ENCODE data around the gene PPP1R10. TPM values are rescaled to one million over a fixed set of nuclear protein-coding genes. Genes with fewer than 3 reads are reported as not detected.

PPP1R10 gene
- total and polyA plus RNA-seq, 5 donors from 2014 or later: 18.0 to 164 (median 20.8) TPM

- Mint-ChIP-seq H3K27ac (peak overlapping the region in 2 of 3 donors; percentile 28 to 51), H3K27me3 (no peaks in the 10 kb centered on the region), H3K9me3 (no peaks in the 10 kb centered on the region), H3K4me3 (no peak overlapping the region), H3K4me1 (peaks cover 0 to 5% (median 0%) of the 10 kb centered on the region in 4 donors), H3K36me3 (peaks cover 48% of the 10 kb centered on the region)
- no peaks in the 10 kb centered on the region for H3K4me1 ChIP-seq (ENCODE audit: control insufficient read depth, insufficient read depth, low read length, poor library complexity, severe bottlenecking)
- no peaks in the 10 kb centered on the region for H3K9me3 ChIP-seq (ENCODE audit: control insufficient read depth in 2 of 2, low read length in 2 of 2)
- DNase-seq (no peak), ATAC-seq (ENCODE audit: low read depth in 2 of 2) (no peak)
- peaks cover 83% of the 10 kb centered on the region for H3K36me3 ChIP-seq (ENCODE audit: control insufficient read depth, insufficient read depth, low read length)
- H3K27me3 ChIP-seq (ENCODE audit: control insufficient read depth, insufficient read depth, low read length): no peaks in the 10 kb centered on the region
- no peak overlapping the region for H3K4me3 ChIP-seq (ENCODE audit: low read depth, low read length)
- no peak overlapping the region for H3K27ac ChIP-seq (ENCODE audit: insufficient read depth, low read length, poor library complexity, severe bottlenecking)
These were observed 38.0 kb upstream of the PPP1R10 start for GRCh38 chr6:30654798-30655742.

DNA sequence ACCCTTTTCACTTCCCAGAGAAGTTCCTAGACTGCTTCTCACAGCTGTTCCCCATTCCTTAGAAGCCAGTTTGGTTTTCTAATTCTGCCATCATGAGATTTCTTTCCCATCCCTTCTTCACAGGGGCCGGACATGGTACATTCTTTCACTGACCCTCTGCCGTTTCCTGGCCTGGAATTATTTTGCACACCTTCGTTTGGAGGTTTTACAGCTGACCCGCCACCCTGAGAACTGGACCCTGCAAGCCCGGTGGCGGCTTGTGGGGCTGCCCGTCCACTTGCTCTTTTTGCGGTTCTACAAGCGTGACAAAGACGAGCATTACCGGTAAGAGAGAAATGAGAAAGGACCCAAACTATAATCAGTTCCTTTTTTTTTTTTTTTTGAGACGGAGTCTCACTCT lies 34.1 kb upstream of the PPP1R10 start:
- Mint-ChIP-seq H3K4me3 (peak overlapping the region in 1 of 4 donors; percentile 72), H3K27ac (no peak overlapping the region), H3K27me3 (no peaks in the 10 kb centered on the region), H3K4me1 (peaks cover 6 to 16% (median 11%) of the 10 kb centered on the region in 4 donors), H3K9me3 (no peaks in the 10 kb centered on the region), H3K36me3 (peaks cover 26% of the 10 kb centered on the region)
- ATAC-seq (ENCODE audit: low read depth in 2 of 2) (no peak), DNase-seq (no peak)
- no peaks in the 10 kb centered on the region for H3K27me3 ChIP-seq (ENCODE audit: control insufficient read depth, insufficient read depth, low read length)
- no peak overlapping the region for H3K4me3 ChIP-seq (ENCODE audit: low read depth, low read length)
- H3K36me3 ChIP-seq (ENCODE audit: control insufficient read depth, insufficient read depth, low read length): peaks cover 51% of the 10 kb centered on the region
- H3K27ac ChIP-seq (ENCODE audit: insufficient read depth, low read length, poor library complexity, severe bottlenecking): no peak overlapping the region
- no peaks in the 10 kb centered on the region for H3K9me3 ChIP-seq (ENCODE audit: control insufficient read depth in 2 of 2, low read length in 2 of 2)
- H3K4me1 ChIP-seq (ENCODE audit: control insufficient read depth, insufficient read depth, low read length, poor library complexity, severe bottlenecking): peaks cover 13% of the 10 kb centered on the region

DNA sequence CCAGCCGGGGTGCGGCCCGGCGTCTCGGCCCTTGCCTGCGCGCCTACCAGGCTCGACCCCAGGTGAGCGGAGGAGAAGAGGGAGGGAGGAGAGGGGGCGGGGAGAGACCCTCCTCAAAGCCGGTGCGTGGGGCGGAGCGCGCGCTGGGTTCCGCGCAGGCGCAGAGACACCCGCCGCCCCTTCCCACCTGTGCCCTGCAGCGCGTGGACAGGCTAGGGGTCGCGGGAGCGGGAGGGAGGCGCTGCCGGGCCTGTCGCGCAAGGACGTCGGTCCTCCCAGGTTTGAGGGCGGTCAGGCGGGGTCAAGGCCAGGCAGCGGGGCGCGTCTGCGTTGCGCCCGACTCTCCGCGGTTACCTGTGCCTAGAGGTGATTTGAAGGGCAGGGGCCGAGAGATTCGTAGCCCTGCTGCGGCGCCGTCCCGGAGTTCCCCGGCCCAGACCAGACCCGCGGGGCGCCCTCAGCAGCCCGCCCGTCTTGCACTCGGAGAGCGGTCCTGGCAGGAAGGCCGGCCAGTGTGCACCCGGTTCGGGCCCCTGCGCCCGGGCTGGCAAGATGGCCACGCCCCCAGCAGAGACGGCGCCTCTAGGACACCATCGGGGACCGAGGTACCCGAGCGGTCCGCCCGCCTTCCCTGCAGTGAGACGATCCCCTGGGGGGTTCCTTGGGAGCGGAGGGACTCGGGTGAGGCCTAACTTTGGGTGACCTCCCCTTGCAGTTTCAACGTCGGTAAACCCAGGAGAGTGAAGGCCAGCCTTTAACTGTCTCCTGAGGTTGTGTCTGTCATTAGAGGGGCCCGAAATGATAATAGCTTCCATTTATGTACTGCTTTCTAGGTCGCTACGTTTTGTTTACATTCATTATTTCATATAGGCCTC lies 30.4 kb upstream of the PPP1R10 start:
- H3K36me3 ChIP-seq (ENCODE audit: control insufficient read depth, insufficient read depth, low read length): peaks cover 16% of the 10 kb centered on the region
- peak in 2 of 3 donors; percentile 58 to 79 for DNase-seq
- H3K27me3 Mint-ChIP-seq: no peaks in the 10 kb centered on the region
- H3K9me3 Mint-ChIP-seq: no peaks in the 10 kb centered on the region
- no peaks in the 10 kb centered on the region for H3K27me3 ChIP-seq (ENCODE audit: control insufficient read depth, insufficient read depth, low read length)
- peaks cover 12 to 27% (median 19%) of the 10 kb centered on the region in 4 donors for H3K4me1 Mint-ChIP-seq
- peaks cover 13% of the 10 kb centered on the region for H3K4me1 ChIP-seq (ENCODE audit: control insufficient read depth, insufficient read depth, low read length, poor library complexity, severe bottlenecking)
- peak overlapping the region; percentile 92 for H3K27ac ChIP-seq (ENCODE audit: insufficient read depth, low read length, poor library complexity, severe bottlenecking)
- peak; percentile 67 to 68 for ATAC-seq (ENCODE audit: low read depth in 2 of 2)
- H3K36me3 Mint-ChIP-seq: peaks cover 17% of the 10 kb centered on the region
- peak overlapping the region; percentile 85 to 91 (median 90) for H3K4me3 Mint-ChIP-seq
- peak overlapping the region; percentile 89 to 92 (median 91) for H3K27ac Mint-ChIP-seq
- H3K9me3 ChIP-seq (ENCODE audit: control insufficient read depth in 2 of 2, low read length in 2 of 2): no peaks in the 10 kb centered on the region
- H3K4me3 ChIP-seq (ENCODE audit: low read depth, low read length): peak overlapping the region; percentile 85

- Mint-ChIP-seq H3K9me3 (no peaks in the 10 kb centered on the region), H3K36me3 (peaks cover 17% of the 10 kb centered on the region), H3K27ac (peak within 1 kb of the TSS; percentile 89 to 92 (median 91)), H3K27me3 (no peaks in the 10 kb centered on the region), H3K4me1 (peaks cover 12 to 30% (median 19%) of the 10 kb centered on the region in 4 donors), H3K4me3 (peak within 1 kb of the TSS; percentile 85 to 91 (median 90))
- Histone ChIP-seq H3K4me3 (ENCODE audit: low read depth, low read length) (peak within 1 kb of the TSS; percentile 85), H3K4me1 (ENCODE audit: control insufficient read depth, insufficient read depth, low read length, poor library complexity, severe bottlenecking) (peaks cover 13% of the 10 kb centered on the region), H3K9me3 (ENCODE audit: control insufficient read depth in 2 of 2, low read length in 2 of 2) (no peaks in the 10 kb centered on the region), H3K36me3 (ENCODE audit: control insufficient read depth, insufficient read depth, low read length) (peaks cover 8% of the 10 kb centered on the region), H3K27ac (ENCODE audit: insufficient read depth, low read length, poor library complexity, severe bottlenecking) (peak within 1 kb of the TSS; percentile 92), H3K27me3 (ENCODE audit: control insufficient read depth, insufficient read depth, low read length) (no peaks in the 10 kb centered on the region)
- DNase-seq (peak; percentile 89 to 96 (median 93)), ATAC-seq (ENCODE audit: low read depth in 2 of 2) (peak; percentile 75 to 77)
These were observed 29.6 kb upstream of the PPP1R10 start, which contains the start of gene C6orf136 for GRCh38 chr6:30646450-30647241. C6orf136 (plus strand) TSS chr6:30647133; CDS start chr6:30647232, 99 bp downstream.

GRCh38 chr6:30645989-30646388 lies 28.9 kb upstream of the PPP1R10 start:
- H3K27me3 ChIP-seq (ENCODE audit: control insufficient read depth, insufficient read depth, low read length): no peaks in the 10 kb centered on the region
- no peaks in the 10 kb centered on the region for H3K9me3 ChIP-seq (ENCODE audit: control insufficient read depth in 2 of 2, low read length in 2 of 2)
- H3K4me1 ChIP-seq (ENCODE audit: control insufficient read depth, insufficient read depth, low read length, poor library complexity, severe bottlenecking): peaks cover 13% of the 10 kb centered on the region
- H3K27ac Mint-ChIP-seq: peak overlapping the region in 2 of 3 donors; percentile 49 to 89
- no peaks in the 10 kb centered on the region for H3K27me3 Mint-ChIP-seq
- no peak for ATAC-seq (ENCODE audit: low read depth in 2 of 2)
- no peak for DNase-seq
- peaks cover 12 to 32% (median 20%) of the 10 kb centered on the region in 4 donors for H3K4me1 Mint-ChIP-seq
- H3K4me3 ChIP-seq (ENCODE audit: low read depth, low read length): no peak overlapping the region
- H3K4me3 Mint-ChIP-seq: peak overlapping the region in 3 of 4 donors; percentile 89 to 91 (median 90)
- peaks cover 3% of the 10 kb centered on the region for H3K36me3 ChIP-seq (ENCODE audit: control insufficient read depth, insufficient read depth, low read length)
- peaks cover 16% of the 10 kb centered on the region for H3K36me3 Mint-ChIP-seq
- peak overlapping the region; percentile 92 for H3K27ac ChIP-seq (ENCODE audit: insufficient read depth, low read length, poor library complexity, severe bottlenecking)
- H3K9me3 Mint-ChIP-seq: no peaks in the 10 kb centered on the region

GRCh38 chr6:30644769-30645168 lies 27.7 kb upstream of the PPP1R10 start:
- Mint-ChIP-seq H3K36me3 (peaks cover 17% of the 10 kb centered on the region), H3K4me3 (peak overlapping the region in 2 of 4 donors; percentile 3 to 11), H3K27ac (peak overlapping the region in 1 of 3 donors; percentile 64), H3K4me1 (peaks cover 12 to 37% (median 20%) of the 10 kb centered on the region in 4 donors), H3K27me3 (no peaks in the 10 kb centered on the region), H3K9me3 (no peaks in the 10 kb centered on the region)
- DNase-seq (no peak), ATAC-seq (ENCODE audit: low read depth in 2 of 2) (no peak)
- Histone ChIP-seq H3K27ac (ENCODE audit: insufficient read depth, low read length, poor library complexity, severe bottlenecking) (no peak overlapping the region), H3K4me3 (ENCODE audit: low read depth, low read length) (no peak overlapping the region), H3K27me3 (ENCODE audit: control insufficient read depth, insufficient read depth, low read length) (no peaks in the 10 kb centered on the region), H3K36me3 (ENCODE audit: control insufficient read depth, insufficient read depth, low read length) (peaks cover 3% of the 10 kb centered on the region), H3K4me1 (ENCODE audit: control insufficient read depth, insufficient read depth, low read length, poor library complexity, severe bottlenecking) (peaks cover 13% of the 10 kb centered on the region), H3K9me3 (ENCODE audit: control insufficient read depth in 2 of 2, low read length in 2 of 2) (no peaks in the 10 kb centered on the region)

DNA sequence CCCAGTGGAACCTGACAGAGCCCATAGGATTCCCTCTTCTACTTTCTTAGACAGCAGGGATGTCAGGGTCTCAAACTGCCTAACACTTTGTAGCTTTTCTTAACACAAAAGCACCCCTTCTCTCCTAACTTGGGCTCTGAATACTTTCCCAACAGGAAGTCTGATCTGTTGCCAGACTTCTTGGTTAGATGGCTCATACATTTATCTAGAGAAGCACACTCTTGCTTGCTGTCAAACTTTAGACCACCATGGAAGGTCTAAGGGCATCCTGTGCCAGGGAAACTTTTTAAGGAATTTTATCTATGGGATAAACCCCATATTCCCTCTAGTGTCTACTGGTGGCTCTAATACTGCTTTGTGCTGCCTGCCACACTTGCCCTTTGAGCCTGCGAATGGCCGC lies 26.6 kb upstream of the PPP1R10 start:
- no peaks in the 10 kb centered on the region for H3K27me3 Mint-ChIP-seq
- no peak overlapping the region for H3K27ac ChIP-seq (ENCODE audit: insufficient read depth, low read length, poor library complexity, severe bottlenecking)
- H3K9me3 ChIP-seq (ENCODE audit: control insufficient read depth in 2 of 2, low read length in 2 of 2): no peaks in the 10 kb centered on the region
- H3K4me3 Mint-ChIP-seq: no peak overlapping the region
- no peak for ATAC-seq (ENCODE audit: low read depth in 2 of 2)
- no peak overlapping the region for H3K27ac Mint-ChIP-seq
- no peaks in the 10 kb centered on the region for H3K9me3 Mint-ChIP-seq
- H3K4me1 ChIP-seq (ENCODE audit: control insufficient read depth, insufficient read depth, low read length, poor library complexity, severe bottlenecking): peaks cover 13% of the 10 kb centered on the region
- no peak overlapping the region for H3K4me3 ChIP-seq (ENCODE audit: low read depth, low read length)
- peaks cover 17% of the 10 kb centered on the region for H3K36me3 Mint-ChIP-seq
- H3K36me3 ChIP-seq (ENCODE audit: control insufficient read depth, insufficient read depth, low read length): peaks cover 3% of the 10 kb centered on the region
- peaks cover 12 to 36% (median 20%) of the 10 kb centered on the region in 4 donors for H3K4me1 Mint-ChIP-seq
- DNase-seq: no peak
- H3K27me3 ChIP-seq (ENCODE audit: control insufficient read depth, insufficient read depth, low read length): no peaks in the 10 kb centered on the region
